ENCODE measurements around the gene CHST11.

The CHST11 gene

GRCh38 chr12:104484079-104484478, 27.3 kb downstream of the CHST11 start:
- DNase-seq: no peak

- DNase-seq: no peak
Observed at GRCh38 chr12:104485651-104486362, 29.1 kb downstream of the CHST11 start.

- DNase-seq: no peak
Observed at GRCh38 chr12:104486363-104486750, 29.6 kb downstream of the CHST11 start.

- no peak for DNase-seq
Observed at GRCh38 chr12:104486943-104487819, 30.4 kb downstream of the CHST11 start.

GRCh38 chr12:104488374-104488773, 31.6 kb downstream of the CHST11 start:
- DNase-seq: no peak

GRCh38 chr12:104490186-104490585, 33.4 kb downstream of the CHST11 start:
- no peak for DNase-seq

GRCh38 chr12:104490850-104491249, 34.1 kb downstream of the CHST11 start:
- no peak for DNase-seq

GRCh38 chr12:104493496-104493895, 36.7 kb downstream of the CHST11 start:
- DNase-seq: no peak

- no peak for DNase-seq
Observed at GRCh38 chr12:104494137-104494792, 37.5 kb downstream of the CHST11 start.

- DNase-seq: no peak
Observed at GRCh38 chr12:104494793-104495158, 38.0 kb downstream of the CHST11 start.

GRCh38 chr12:104495786-104496185, 39.0 kb downstream of the CHST11 start:
- DNase-seq: no peak

GRCh38 chr12:104496336-104496735, 39.6 kb downstream of the CHST11 start:
- DNase-seq: no peak

GRCh38 chr12:104498211-104498801, 41.6 kb downstream of the CHST11 start:
- DNase-seq: peak; percentile 44

GRCh38 chr12:104499668-104500332, 43.1 kb downstream of the CHST11 start:
- DNase-seq: no peak

GRCh38 chr12:104501115-104501514, 44.4 kb downstream of the CHST11 start:
- no peak for DNase-seq

- no peak for DNase-seq
Observed at GRCh38 chr12:104501660-104502059, 44.9 kb downstream of the CHST11 start.

- no peak for DNase-seq
Observed at GRCh38 chr12:104502217-104502616, 45.5 kb downstream of the CHST11 start.

- no peak for DNase-seq
Observed at GRCh38 chr12:104502638-104503037, 45.9 kb downstream of the CHST11 start.

GRCh38 chr12:104503191-104503590, 46.4 kb downstream of the CHST11 start:
- no peak for DNase-seq

- DNase-seq: no peak
Observed at GRCh38 chr12:104504146-104504545, 47.4 kb downstream of the CHST11 start.

GRCh38 chr12:104505095-104505818, 48.5 kb downstream of the CHST11 start:
- DNase-seq: no peak
